GM18868 (cell line): ENCODE measurements around the gene PODXL2.
"Not testable (repeated sequence)": the region's sequence is repeated elsewhere in the genome, so short reads cannot be mapped to it uniquely, and the experiment has no call there.

Experiments used
- ATAC-seq: cut with Tn5 transposase; IDR thresholded peaks from one replicate; pipeline ENCODE4 v1.9.1; 2021; ENCODE audit warnings: mild to moderate bottlenecking, moderate library complexity; ENCODE audit not compliant: unreplicated experiment

PODXL2 gene

GRCh38 chr3:127688416-127689265, 59.7 kb downstream of the PODXL2 start:
- no peak for ATAC-seq

DNA sequence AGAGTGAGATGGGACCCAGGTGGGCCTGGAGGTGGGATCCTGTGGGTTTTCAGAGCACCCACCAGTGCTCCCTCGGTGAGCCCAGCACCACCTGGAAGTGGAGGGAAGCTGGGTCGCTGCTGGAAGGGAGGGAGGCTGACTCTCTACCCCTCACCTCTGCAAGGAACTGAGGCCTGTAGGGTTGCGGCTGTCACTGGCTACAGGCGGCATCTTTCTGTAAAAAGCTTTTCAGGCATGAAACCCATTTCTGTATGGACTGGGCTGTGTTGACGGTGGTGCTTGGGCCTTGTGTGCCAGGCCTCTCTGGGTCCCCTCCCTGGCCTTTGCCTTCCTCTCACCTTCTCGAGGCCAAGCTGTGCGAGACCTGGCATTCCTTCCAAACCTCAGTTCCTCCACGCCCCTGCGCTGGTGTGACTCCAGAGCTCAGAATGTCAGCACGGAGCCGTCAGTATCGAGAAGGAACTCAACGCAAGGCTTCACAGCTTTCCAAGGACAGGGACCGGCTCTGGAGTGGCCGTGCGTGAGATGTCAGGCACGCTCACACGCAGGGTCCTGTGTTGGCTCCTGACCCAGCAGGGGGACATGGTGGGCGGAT, 60.4 kb downstream of the PODXL2 start:
- ATAC-seq, result no peak

DNA sequence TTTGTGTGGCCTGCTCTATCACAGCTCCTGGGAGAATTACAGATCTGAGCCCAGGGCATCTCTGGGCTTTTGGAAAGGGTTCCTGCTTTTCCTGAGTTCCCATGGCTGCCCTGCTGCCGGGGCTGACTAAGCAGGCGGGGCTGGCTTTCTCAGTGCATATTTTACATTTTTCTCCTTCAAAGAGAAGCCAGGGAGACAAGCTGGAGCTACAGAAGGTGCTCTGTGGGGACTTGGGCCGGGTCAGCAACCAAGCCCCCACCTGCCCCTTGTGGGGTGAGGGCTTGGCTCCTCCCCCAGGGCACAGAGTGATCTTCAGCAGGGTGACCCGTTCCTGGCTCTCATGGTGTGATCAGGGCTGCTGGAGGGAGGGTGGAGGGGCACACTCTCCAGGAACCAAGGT, 61.1 kb downstream of the PODXL2 start:
- no peak for ATAC-seq

- ATAC-seq, result no peak
Measured at GRCh38 chr3:127690823-127691452, 62.0 kb downstream of the PODXL2 start.

- no peak for ATAC-seq
Measured at GRCh38 chr3:127691489-127691888, 62.5 kb downstream of the PODXL2 start.

GRCh38 chr3:127691974-127692373, 63.0 kb downstream of the PODXL2 start:
- ATAC-seq, result no peak

DNA sequence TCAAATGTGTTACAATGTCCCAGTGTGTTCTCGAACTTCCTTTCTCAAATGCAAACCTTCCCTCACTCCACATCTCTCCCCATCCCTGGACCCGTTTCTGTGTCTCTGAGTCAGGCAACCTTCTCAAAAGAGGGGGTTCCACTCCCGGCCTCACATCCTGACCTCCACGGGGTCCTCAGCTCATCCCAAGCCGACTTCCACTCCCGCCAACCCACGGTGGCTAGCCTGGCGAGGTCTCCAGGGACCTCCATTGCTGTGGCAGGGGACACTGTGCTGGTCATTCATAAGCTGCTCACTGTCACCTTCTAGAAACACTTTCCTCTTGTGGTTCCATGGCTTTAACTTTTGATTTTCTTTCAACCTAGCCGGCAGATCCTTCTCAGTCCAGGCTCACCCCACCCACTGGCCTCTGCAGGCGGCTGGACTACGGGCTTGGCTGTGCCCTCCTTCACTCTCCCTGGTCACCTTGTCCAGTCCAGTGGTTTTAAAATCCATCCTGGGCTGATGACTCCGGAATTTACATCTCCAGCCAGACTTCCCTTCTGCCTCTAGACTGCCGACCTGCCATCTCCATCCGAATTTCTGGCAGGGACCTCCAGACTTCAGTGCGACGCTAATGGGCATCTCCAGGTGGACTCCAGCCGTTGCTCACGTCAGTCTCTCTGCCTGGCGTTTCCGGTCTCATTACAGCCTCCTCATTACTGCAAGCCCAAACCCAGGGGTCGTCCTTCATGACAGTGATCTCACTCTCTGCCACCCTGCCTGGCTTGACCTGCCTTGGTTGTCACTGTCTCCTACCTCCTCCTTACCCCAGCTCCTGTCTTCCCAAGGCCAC, 63.7 kb downstream of the PODXL2 start:
- ATAC-seq, result no peak

- no peak for ATAC-seq
Measured at GRCh38 chr3:127693336-127693843, 64.4 kb downstream of the PODXL2 start.

DNA sequence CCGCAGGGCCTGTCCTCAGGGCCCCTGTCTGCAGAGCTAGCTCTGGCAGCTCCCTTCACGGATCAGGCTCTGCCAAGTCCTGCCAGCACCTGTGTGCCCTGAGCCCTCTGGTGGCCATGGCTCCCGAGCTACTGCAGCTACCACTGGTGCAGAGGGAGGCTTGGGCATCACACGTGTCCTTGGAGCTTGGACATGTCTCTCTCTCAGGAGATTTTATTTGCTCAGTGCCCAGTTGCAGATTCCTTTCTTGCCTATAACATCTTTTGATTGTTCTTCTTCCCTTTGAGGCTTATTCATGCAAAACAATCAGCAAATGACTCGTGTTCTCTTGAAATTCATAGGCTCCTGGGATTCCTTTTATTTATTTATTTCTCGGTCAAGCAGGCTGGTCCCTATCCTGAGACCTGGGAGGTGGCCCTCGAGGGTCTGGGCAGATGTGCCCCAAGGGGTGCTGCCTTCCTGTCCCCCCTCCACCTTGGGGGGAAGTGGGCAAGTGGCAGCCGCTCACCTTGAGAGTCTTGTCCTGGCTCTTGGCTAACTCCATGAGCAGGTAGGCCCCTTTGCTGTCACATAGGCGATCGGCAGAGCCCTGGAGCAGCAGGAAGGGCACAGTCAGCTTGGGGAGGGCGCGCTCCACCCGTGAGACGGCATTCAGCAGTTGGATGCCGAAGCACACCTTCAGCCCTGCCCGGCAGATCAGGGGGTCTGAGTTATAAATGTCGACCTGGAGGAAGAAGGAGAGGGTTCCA, 65.7 kb downstream of the PODXL2 start:
- ATAC-seq, result no peak

DNA sequence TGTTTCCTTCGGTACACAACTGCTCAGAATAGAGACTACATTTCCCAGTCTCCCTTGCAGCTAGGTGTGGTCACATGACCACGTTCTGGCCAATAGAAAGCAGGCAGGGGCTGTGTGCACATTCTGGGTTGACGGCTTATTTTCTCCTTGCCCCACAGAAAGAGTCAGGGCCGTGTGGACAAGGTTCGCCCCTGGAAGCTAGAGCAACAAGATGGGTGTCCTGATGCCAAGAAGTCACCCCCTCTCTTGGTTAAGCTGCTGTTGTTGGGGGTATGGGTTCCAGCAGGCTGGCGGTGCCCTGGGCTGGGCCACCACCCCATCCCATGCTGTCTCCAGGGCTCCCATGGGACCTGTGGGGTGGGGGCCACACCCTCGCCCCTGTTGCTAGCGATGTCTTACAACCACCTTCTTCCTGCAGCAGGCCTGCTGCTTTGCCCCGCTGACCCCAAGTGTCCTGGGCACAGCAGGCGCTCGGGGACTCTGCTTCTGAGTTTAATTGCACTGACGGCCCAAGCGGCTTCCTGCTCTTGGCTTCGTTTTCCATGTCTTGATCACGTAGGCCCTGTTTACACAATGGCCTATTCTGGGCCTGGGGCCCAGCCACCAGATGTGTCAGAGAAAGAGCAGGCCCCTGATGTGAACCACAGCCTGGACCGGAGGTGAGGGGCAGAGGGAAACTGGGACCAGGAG, 68.7 kb downstream of the PODXL2 start:
- peak; percentile 72 for ATAC-seq

- no peak for ATAC-seq
Measured at GRCh38 chr3:127698286-127698685, 69.3 kb downstream of the PODXL2 start.

DNA sequence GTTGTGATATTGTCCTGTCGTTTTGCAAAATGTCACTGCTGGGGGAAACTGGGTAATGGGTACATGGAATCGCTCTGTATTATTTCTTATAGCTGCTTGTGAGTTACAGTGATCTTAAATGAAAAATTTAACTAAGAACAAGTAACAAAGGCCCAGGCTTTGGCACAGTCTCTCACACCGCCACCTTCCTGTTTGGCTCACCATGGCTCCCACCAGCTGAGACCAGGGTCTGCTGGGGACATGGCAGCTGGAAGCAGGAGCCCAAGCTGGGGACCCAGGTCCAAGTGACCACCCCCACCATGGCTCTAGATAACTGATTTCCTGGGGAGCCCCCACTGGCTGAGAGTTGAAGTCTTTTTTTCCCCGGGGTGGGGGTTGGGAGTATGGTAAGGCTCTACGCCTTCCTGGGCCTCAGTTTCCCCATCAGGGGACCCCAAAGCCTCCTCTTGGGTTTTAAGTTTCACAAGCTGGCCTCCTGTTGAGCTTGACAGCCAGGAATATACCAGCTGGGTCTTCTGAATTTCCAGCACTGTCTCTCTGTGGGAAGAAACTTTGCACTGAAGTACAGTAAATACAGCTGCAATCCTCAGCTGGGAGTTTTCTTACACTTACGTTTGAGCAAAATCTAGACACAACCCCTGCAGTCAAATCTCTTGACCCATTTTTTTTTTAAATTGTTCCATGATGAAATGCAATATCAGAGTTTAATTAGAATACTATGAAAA, 69.9 kb downstream of the PODXL2 start:
- ATAC-seq, result no peak

- no peak for ATAC-seq
Measured at GRCh38 chr3:127699416-127700300, 70.7 kb downstream of the PODXL2 start.

- ATAC-seq, result no peak
Measured at GRCh38 chr3:127700406-127700805, 71.4 kb downstream of the PODXL2 start.

- ATAC-seq, result no peak
Measured at GRCh38 chr3:127701280-127701911, 72.4 kb downstream of the PODXL2 start.

DNA sequence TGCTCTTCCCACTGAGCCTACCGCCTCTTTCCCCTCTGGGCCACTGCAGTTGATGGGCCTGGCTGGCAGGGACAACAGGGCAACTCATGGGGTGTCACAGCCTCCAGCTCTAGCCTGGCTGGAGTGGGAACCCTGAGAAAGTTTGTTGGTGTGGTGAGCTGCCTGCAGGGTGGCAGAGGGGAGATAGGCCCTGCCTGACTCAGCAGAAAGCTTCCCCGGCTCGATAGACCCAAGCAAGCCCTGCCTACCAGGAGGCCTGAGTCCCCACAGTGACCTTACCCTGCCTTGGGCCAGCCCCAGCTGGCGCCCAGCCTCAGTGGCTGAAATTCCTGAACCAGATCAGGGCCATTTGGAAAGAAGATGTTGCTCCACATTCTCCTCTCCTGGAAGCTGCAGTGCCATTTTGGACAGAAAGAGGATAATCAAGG, 73.2 kb downstream of the PODXL2 start:
- ATAC-seq, result no peak

- ATAC-seq, result not testable (repeated sequence)
Measured at GRCh38 chr3:127704840-127705239, 75.9 kb downstream of the PODXL2 start.
